ENCODE results near the gene GALNTL6. TPM values are rescaled to one million over a fixed set of nuclear protein-coding genes. Genes with fewer than 3 reads are reported as not detected.

GALNTL6 gene
- total and polyA plus RNA-seq, 2 donors (not counting 1 experiment from before 2014, with no cell fraction given): 0.99 to 1.1 TPM

- intact Hi-C loops (cut with micrococcal nuclease): no loop called here
- no peaks in the 10 kb centered on the region for H3K9me3 ChIP-seq (ENCODE audit: control extremely low read depth in 1 of 3, control insufficient read depth in 2 of 3, insufficient read depth in 1 of 3, low read length in 2 of 3)
- H3K27me3 ChIP-seq (replicated peaks in 1 of 4; ENCODE audit: control extremely low read depth in 1 of 4, control insufficient read depth in 3 of 4, insufficient read depth in 4 of 4, low read length in 3 of 4): no peaks in the 10 kb centered on the region
- H3K27me3 Mint-ChIP-seq: no peaks in the 10 kb centered on the region
- H3K36me3 ChIP-seq (replicated peaks in 1 of 2; ENCODE audit: control extremely low read depth in 1 of 2, control insufficient read depth in 1 of 2, extremely low read depth in 1 of 2, insufficient read depth in 2 of 2, low read length in 1 of 2): no peaks in the 10 kb centered on the region
- H3K4me3 ChIP-seq (ENCODE audit: control extremely low read depth in 1 of 5, extremely low read depth in 1 of 5, insufficient read depth in 1 of 5, low read depth in 2 of 5, low read length in 4 of 5): no peak overlapping the region
- no peak for ATAC-seq (ENCODE audit: low read depth)
- CTCF ChIA-PET: no interaction called here
- no peak for DNase-seq
- no peak overlapping the region for H3K4me3 Mint-ChIP-seq
- H4K20me1 ChIP-seq (ENCODE audit: control insufficient read depth, insufficient read depth, low read length, poor library complexity, severe bottlenecking): no peaks in the 10 kb centered on the region
- WGBS (ENCODE audit: insufficient coverage): no CpG with 5 or more reads among the region's 2 CpGs
- no peaks in the 10 kb centered on the region for H3K79me2 ChIP-seq (ENCODE audit: control insufficient read depth, insufficient read depth, low read length)
- no peaks in the 10 kb centered on the region for H3K9me3 Mint-ChIP-seq (ENCODE audit: insufficient read depth)
- POLR2A ChIA-PET: no interaction called here
- H3K4me1 ChIP-seq (ENCODE audit: control insufficient read depth in 2 of 2, insufficient read depth in 2 of 2, low read length in 2 of 2): no peaks in the 10 kb centered on the region
- no peaks in the 10 kb centered on the region for H3K4me1 Mint-ChIP-seq
- TF ChIP-seq CTCF (IDR thresholded peaks at IDR 0.05) (no peak), EZH2 (IDR thresholded peaks at IDR 0.05; ENCODE audit: borderline replicate concordance, insufficient read depth, low read depth, low read length, poor library complexity, severe bottlenecking) (no peak)
- H3K9ac ChIP-seq (ENCODE audit: low read length): no peak overlapping the region
- H3K27ac Mint-ChIP-seq: no peak overlapping the region
- no peak overlapping the region for H3K27ac ChIP-seq (ENCODE audit: low read length in 2 of 2)
- no peak overlapping the region for H3K4me2 ChIP-seq (replicated peaks; ENCODE audit: low read depth, low read length, poor library complexity, severe bottlenecking)
- no peak overlapping the region for H2AFZ ChIP-seq (ENCODE audit: insufficient read depth, low read depth, low read length, poor library complexity, severe bottlenecking)
Measured at GRCh38 chr4:172555725-172556124, 742.5 kb downstream of the GALNTL6 start.

GRCh38 chr4:172573899-172574298 is 760.7 kb downstream of the GALNTL6 start:
- CTCF ChIA-PET: no interaction called here
- H3K79me2 ChIP-seq (ENCODE audit: control insufficient read depth, insufficient read depth, low read length): no peaks in the 10 kb centered on the region
- no peaks in the 10 kb centered on the region for H3K36me3 ChIP-seq (replicated peaks in 1 of 2; ENCODE audit: control extremely low read depth in 1 of 2, control insufficient read depth in 1 of 2, extremely low read depth in 1 of 2, insufficient read depth in 2 of 2, low read length in 1 of 2)
- Mint-ChIP-seq H3K4me3 (no peak overlapping the region), H3K9me3 (ENCODE audit: insufficient read depth) (no peaks in the 10 kb centered on the region), H3K27ac (no peak overlapping the region), H3K27me3 (no peaks in the 10 kb centered on the region), H3K4me1 (peaks cover 3% of the 10 kb centered on the region)
- H3K27me3 ChIP-seq (replicated peaks in 1 of 4; ENCODE audit: control extremely low read depth in 1 of 4, control insufficient read depth in 3 of 4, insufficient read depth in 4 of 4, low read length in 3 of 4): no peaks in the 10 kb centered on the region
- H3K9me3 ChIP-seq (ENCODE audit: control extremely low read depth in 1 of 3, control insufficient read depth in 2 of 3, insufficient read depth in 1 of 3, low read length in 2 of 3): no peaks in the 10 kb centered on the region
- no peaks in the 10 kb centered on the region for H3K4me1 ChIP-seq (ENCODE audit: control insufficient read depth in 2 of 2, insufficient read depth in 2 of 2, low read length in 2 of 2)
- H3K4me3 ChIP-seq (ENCODE audit: control extremely low read depth in 1 of 5, extremely low read depth in 1 of 5, insufficient read depth in 1 of 5, low read depth in 2 of 5, low read length in 4 of 5): no peak overlapping the region
- intact Hi-C loops (cut with micrococcal nuclease): no loop called here
- TF ChIP-seq EZH2 (IDR thresholded peaks at IDR 0.05; ENCODE audit: borderline replicate concordance, insufficient read depth, low read depth, low read length, poor library complexity, severe bottlenecking): no peak
- no peak for TF ChIP-seq CTCF (IDR thresholded peaks at IDR 0.05)
- POLR2A ChIA-PET: no interaction called here
- no CpG with 5 or more reads among the region's 2 CpGs for WGBS (ENCODE audit: insufficient coverage)
- H2AFZ ChIP-seq (ENCODE audit: insufficient read depth, low read depth, low read length, poor library complexity, severe bottlenecking): no peak overlapping the region
- no peak for ATAC-seq (ENCODE audit: low read depth)
- H3K4me2 ChIP-seq (replicated peaks; ENCODE audit: low read depth, low read length, poor library complexity, severe bottlenecking): no peak overlapping the region
- H3K27ac ChIP-seq (ENCODE audit: low read length in 2 of 2): no peak overlapping the region
- H3K9ac ChIP-seq (ENCODE audit: low read length): no peak overlapping the region
- DNase-seq: no peak
- H4K20me1 ChIP-seq (ENCODE audit: control insufficient read depth, insufficient read depth, low read length, poor library complexity, severe bottlenecking): no peaks in the 10 kb centered on the region
